Fibroblast of upper back skin (primary cell): ENCODE measurements around the gene SEMA5A.

Source experiments
- DNase-seq: peaks from one replicate; pipeline ENCODE4 v3.0.0-alpha.2; 2013

SEMA5A gene

GRCh38 chr5:9091896-9092662 is 453.8 kb downstream of the SEMA5A start:
- no peak for DNase-seq

- DNase-seq = no peak
Observed at GRCh38 chr5:9090381-9091026, 455.4 kb downstream of the SEMA5A start.

- DNase-seq = no peak
Observed at GRCh38 chr5:9089893-9090292, 456.0 kb downstream of the SEMA5A start.

GRCh38 chr5:9082996-9083395 is 462.9 kb downstream of the SEMA5A start:
- DNase-seq = no peak

DNA sequence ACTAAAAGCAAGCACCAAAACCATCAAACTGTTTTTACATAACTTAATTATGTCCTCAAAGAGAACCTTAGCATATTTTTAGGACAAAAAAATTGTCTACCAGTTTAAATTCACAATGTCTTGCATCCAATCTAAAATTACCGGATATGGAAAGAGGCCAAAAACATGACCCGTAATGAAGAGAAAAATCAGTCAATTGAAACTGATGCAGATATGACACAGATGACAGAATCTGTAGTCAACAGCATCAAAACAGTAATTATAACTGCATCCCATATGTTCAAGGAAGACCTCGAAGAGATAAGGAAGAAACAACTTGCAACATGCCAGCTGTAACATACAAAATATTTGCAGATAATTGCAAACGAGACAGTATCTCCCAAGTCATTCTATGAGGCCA is 473.2 kb downstream of the SEMA5A start:
- no peak for DNase-seq

DNA sequence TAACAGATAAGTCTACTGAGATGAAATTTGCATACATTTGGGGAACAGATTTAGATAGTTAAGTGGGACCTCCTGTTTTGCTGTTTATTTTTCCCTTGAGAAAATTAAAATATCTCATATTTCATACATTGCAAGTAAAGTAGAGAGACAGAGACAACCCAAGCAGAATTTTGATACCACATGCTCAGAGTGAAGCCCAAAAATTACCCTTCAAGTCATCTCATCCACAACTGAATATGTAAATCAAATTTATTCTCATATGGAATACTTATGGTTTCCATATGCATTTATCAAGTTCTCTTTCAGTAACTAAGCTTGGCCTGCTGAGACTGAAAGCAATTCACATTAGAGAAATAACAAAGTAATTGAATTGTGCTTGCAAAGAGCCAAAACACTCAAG is 474.4 kb downstream of the SEMA5A start:
- no peak for DNase-seq

DNA sequence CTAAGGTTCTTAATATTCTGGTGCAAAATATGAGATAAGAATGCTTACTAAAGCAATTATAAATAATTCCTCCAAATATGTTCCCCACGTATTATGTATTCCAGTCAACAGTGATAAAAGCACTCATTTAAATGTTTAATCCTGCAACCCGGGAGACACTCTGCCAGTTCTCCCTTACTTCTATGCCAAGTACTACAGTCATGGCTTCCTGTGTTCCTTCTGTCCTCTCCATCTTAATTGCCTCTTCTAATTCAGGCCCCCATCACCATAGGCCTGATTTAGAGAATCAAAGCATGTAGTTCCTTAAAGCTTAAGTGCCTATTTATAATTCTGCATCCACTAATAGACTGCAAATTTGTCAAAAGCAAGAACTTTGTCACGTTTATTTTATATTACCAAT is 474.8 kb downstream of the SEMA5A start:
- DNase-seq = no peak

GRCh38 chr5:9069650-9070049 is 476.2 kb downstream of the SEMA5A start:
- peak; percentile 41 for DNase-seq

- DNase-seq = no peak
Observed at GRCh38 chr5:9067154-9067553, 478.7 kb downstream of the SEMA5A start.

DNA sequence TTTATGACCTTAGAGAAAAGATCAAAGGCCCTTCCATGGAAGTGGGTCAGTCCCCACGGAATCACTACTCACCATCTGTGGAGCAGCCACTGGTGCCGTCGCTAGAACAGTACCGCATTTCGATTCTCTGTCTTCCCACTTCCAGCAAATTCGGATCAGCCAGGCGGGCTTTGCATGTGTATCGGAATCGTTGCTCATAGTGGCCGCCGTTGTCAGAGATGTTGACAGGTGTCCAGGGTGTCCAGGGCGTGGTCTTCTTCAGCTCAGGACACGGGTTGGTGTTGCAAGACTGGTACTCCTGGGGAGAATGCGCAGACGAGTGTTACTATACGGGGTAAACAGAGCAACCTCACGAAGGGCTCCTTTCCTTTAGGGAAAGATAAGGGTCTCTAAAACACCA is 479.5 kb downstream of the SEMA5A start:
- no peak for DNase-seq

DNA sequence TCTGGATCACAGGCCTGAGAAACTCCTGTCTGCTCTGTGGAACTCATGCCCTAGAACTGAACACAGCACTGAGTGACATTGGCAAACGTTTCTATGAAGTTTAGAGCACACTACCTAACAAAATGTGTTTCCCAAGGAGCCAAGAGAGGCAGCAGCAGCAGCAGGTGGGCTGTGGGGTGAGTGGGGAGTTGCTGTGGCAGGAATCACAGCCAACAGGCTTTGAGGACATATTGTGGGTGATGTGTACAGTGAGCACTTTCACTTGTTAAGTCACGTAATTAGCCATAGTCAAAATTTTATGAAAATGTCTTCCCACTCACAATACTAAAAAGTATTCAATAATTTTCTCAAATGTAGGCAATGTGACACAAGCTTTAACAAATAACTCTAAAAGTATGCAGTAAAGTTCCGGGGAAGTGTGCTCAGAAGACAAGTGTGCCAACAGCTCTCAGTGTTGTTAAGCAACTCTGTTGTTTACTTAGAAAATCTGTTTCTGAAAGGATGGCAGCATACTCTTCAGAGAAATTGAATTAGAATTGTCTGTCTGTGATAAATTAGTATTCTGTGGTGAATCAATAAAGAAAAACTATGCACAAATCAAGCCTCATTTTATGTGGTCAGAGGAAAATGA is 482.1 kb downstream of the SEMA5A start:
- no peak for DNase-seq

GRCh38 chr5:9062873-9063272 is 483.0 kb downstream of the SEMA5A start:
- DNase-seq = no peak

DNA sequence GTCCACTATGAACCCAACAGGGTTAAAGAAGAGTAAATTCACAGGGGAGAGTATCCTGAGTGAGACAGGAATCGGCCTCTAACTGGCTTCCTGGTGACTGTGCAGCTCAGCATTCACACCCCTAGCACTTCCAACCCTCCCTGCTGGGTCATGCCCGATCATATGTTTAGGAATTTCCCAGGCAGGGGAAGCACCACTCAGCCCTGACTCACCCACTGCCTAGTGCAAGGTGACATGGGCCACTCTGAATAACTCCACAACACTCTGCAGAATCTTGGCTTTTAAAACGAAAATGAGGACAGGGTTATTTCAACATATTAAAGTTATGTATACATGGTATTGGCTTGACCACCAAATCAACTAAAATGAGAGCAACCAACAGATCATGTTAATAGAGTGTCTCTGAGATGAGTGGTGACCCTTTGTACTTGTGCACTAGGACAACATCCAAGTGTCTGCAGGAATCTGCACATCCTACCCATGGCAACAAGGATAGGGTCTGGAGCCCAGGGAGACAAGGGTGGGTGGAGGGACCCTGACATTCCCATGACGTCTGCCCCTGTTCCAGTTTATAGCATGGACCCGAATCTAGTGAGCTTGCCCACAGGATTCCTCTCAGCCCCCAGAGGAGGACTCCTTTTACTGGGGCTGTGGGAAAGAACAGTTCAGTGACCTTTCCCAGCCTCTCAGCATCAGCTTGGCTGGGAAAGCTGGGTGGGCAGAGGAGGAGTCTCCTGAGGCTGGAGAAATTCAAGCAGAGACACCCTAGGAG is 485.8 kb downstream of the SEMA5A start:
- DNase-seq = peak; percentile 89

DNA sequence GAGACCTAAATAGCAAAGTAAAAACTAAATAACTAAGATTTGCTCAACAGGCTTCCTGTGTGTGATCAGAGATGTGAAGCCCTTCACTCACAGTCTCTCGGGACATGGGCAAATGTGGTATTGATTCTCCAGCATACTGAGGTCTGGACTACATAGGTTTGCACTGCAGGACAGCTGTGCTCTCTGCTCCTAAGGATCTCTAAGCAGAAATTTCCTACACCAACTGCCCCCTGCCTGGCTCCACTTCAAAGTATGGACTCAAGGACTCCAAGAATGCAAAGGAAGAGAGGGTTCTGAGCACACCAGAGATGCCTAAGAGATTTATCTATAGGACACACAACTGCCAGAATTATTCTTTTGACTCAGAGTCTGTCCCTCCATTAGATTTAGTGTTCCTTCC is 487.2 kb downstream of the SEMA5A start:
- DNase-seq = peak; percentile 66

GRCh38 chr5:9058161-9058560 is 487.7 kb downstream of the SEMA5A start:
- DNase-seq = no peak

DNA sequence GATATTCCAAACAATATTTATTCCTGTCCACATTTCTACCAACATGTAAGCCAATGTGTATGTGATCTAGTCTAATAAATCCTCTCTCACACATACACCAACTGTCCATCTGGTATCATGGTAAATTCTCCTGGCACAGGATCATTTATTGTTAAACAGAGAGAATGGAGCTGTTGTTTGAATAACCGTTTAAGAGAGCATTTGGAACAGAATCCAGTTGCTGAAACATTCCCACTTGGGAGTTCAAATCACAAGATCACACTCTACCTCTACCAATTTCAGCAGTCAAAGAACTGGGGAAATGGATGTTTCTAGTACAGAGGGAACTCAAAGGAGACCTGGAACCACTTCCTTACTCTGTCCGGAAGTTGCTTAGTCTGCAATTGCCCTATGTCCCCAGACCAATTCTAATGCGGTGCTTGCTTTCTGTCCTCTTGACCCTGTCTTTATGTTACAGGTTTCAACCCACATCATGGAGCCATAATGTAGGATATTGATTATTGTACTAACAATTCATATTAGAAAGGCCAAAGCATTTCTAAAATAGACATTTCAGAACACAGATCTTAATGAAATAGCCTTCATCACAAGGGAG is 488.4 kb downstream of the SEMA5A start:
- no peak for DNase-seq

DNA sequence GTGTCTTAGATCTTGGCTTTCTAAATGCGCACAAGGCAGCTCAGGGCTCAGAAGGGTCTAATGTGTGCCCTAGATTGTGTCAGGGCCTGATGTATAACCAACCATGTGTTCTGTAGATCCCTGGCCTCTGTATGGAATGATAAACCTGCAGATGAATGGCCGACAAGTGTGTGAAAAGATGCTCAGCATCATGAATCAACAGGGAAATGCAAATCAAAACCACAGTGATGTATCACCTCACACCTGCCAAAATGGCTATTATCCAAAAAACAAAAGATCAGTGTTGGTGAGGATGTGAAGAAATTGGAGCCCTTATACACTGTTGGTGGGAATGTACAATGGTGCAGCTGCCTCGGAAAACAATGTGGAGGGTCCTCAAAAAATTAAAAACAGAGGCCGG is 489.8 kb downstream of the SEMA5A start:
- peak; percentile 4 for DNase-seq

- peak; percentile 3 for DNase-seq
Observed at GRCh38 chr5:9054821-9055589, 490.9 kb downstream of the SEMA5A start.

- no peak for DNase-seq
Observed at GRCh38 chr5:9054322-9054721, 491.6 kb downstream of the SEMA5A start.

- DNase-seq = no peak
Observed at GRCh38 chr5:9052421-9052820, 493.5 kb downstream of the SEMA5A start.

- DNase-seq = no peak
Observed at GRCh38 chr5:9051779-9052178, 494.1 kb downstream of the SEMA5A start.

GRCh38 chr5:9047932-9048331 is 497.9 kb downstream of the SEMA5A start:
- no peak for DNase-seq
